ENCODE data around the gene PRR18.
"Not testable (repeated sequence)": the region's sequence is repeated elsewhere in the genome, so short reads cannot be mapped to it uniquely, and the experiment has no call there.

The PRR18 gene

GRCh38 chr6:166308033-166308768 lies at the start of gene PRR18:
Gene PRR18, minus strand, starts transcription at chr6:166308392. Its CDS starts 250 bp downstream, at chr6:166308142.
- DNase-seq = no peak

GRCh38 chr6:166355552-166355951 lies 47.4 kb upstream of the PRR18 start:
- DNase-seq = no peak

- no peak for DNase-seq
Observed at GRCh38 chr6:166354965-166355364, 46.8 kb upstream of the PRR18 start.

GRCh38 chr6:166354143-166354542 lies 46.0 kb upstream of the PRR18 start:
- DNase-seq = no peak

GRCh38 chr6:166353507-166353906 lies 45.3 kb upstream of the PRR18 start:
- DNase-seq = no peak

- DNase-seq = no peak
Observed at GRCh38 chr6:166352923-166353322, 44.7 kb upstream of the PRR18 start.

GRCh38 chr6:166351715-166352285 lies 43.6 kb upstream of the PRR18 start:
- DNase-seq = peak; percentile 18

- DNase-seq = no peak
Observed at GRCh38 chr6:166348305-166348949, 40.2 kb upstream of the PRR18 start.

- no peak for DNase-seq
Observed at GRCh38 chr6:166346965-166347364, 38.8 kb upstream of the PRR18 start.

GRCh38 chr6:166346449-166346848 lies 38.3 kb upstream of the PRR18 start:
- no peak for DNase-seq

- not testable (repeated sequence) for DNase-seq
Observed at GRCh38 chr6:166345672-166346071, 37.5 kb upstream of the PRR18 start.

- not testable (repeated sequence) for DNase-seq
Observed at GRCh38 chr6:166344921-166345320, 36.7 kb upstream of the PRR18 start.

- DNase-seq = no peak
Observed at GRCh38 chr6:166344240-166344639, 36.0 kb upstream of the PRR18 start.

- DNase-seq = no peak
Observed at GRCh38 chr6:166343150-166343487, 34.9 kb upstream of the PRR18 start.

- DNase-seq = peak; percentile 27
Observed at GRCh38 chr6:166342349-166343149, 34.4 kb upstream of the PRR18 start, which contains the start of gene SFT2D1. Gene SFT2D1, minus strand, starts transcription at chr6:166342545. Its CDS starts 64 bp downstream, at chr6:166342481.

- no peak for DNase-seq
Observed at GRCh38 chr6:166341977-166342348, 33.8 kb upstream of the PRR18 start.

GRCh38 chr6:166341464-166341863 lies 33.3 kb upstream of the PRR18 start:
- no peak for DNase-seq

- DNase-seq = no peak
Observed at GRCh38 chr6:166338854-166339253, 30.7 kb upstream of the PRR18 start.

- DNase-seq = no peak
Observed at GRCh38 chr6:166336847-166337246, 28.7 kb upstream of the PRR18 start.

- DNase-seq = no peak
Observed at GRCh38 chr6:166335378-166336302, 27.4 kb upstream of the PRR18 start.

- DNase-seq = no peak
Observed at GRCh38 chr6:166334878-166335277, 26.7 kb upstream of the PRR18 start.
